GM15510 (cell line): ENCODE results near the gene ROR2.

Source experiments
- POLR2A ChIP-seq: IDR thresholded peaks from 3 replicates; pipeline ENCODE4 v1.6.1; 2011; ENCODE audit warnings: borderline replicate concordance; ENCODE audit not compliant: insufficient read length; ENCODE audit errors: extremely low read depth

The ROR2 gene

GRCh38 chr9:91655658-91656057 lies 294.4 kb downstream of the ROR2 start:
- TF ChIP-seq POLR2A: no peak

DNA sequence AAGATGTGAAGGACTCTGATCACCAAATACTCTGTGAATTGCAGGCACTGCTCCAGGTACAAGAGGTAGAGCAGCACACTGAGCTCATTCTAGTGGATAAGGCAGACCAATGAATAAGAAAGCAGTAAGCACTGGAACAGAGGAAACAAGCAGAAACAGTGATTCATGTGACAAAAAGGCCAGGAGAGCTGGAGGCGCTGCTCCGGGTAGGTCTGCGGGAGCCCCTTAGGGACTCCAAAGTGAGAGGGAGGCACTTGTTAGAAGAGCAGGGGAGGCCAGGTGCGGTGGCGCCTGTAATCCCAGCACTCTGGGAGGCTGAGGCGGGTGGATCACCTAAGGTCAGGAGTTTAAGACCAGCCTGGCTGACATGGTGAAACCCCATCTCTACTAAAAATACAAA lies 294.8 kb downstream of the ROR2 start:
- TF ChIP-seq POLR2A: no peak

- TF ChIP-seq POLR2A: no peak
Measured at GRCh38 chr9:91654527-91654926, 295.5 kb downstream of the ROR2 start.

DNA sequence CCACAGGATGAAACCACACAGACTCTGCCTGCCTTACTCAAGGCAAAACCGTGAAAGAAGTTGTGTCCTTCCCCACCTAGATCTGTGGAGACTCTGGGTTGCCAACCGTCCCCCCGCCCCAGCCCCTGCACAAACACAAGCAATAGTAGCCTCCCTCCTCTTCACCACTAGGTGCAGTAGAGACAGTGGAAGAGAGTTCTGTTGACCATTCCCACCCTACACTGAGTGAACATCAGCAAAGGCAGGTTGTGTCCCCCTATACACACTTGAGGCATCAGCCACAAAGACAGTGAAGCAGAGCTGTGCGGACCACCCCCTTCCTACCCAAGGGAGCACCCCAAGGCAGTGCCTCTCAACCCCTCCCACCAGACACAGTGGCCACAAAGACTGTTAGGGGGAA lies 302.7 kb downstream of the ROR2 start:
- TF ChIP-seq POLR2A: no peak

- no peak for TF ChIP-seq POLR2A
Measured at GRCh38 chr9:91646702-91647101, 303.3 kb downstream of the ROR2 start.

DNA sequence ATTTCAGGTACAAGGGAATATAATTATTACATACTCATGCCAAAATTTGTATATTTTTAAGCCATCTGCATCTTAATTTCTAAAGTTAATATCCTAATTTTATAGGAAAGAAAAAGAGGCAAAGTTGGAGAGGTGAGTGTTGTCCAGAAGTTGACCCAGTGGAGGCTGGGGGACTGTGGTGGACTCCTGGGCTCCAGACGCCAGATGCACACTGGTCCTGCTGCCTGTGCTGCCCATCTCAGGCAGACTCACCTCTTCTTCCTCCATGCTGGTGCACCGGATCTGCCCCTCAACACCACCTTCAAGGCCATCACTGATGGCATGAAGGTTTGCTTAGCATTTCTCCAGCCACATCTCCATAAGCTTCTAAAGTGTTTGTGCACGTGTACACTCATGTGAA lies 305.6 kb downstream of the ROR2 start:
- no peak for TF ChIP-seq POLR2A

DNA sequence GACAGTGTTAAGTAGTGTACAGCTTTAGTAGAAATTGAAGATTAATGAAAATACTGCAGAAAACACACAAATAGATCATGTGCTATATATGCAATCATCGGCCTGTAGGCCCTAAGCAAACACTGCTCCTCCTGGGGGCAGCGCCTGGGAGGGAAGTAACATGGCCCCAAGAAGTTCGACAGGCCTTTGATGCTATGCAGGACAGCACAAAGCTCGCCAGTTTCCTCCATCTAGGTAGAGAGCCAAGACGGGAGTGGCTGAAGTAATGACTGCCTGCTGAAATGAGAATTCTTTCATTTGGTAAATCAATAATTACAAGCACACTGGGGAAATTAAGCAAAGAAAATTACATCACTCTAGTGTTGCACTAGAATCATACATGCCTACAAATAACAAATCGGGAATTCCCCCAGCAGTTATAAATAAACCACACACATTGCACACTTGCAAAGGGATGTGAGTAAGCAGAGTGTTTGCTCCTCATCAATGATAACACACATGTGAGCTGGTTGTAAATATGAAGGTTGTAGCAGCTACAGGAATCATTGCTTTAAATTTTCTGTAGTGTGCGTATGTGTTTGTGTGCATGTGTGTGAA lies 306.4 kb downstream of the ROR2 start:
- TF ChIP-seq POLR2A: no peak

- no peak for TF ChIP-seq POLR2A
Measured at GRCh38 chr9:91642771-91643170, 307.3 kb downstream of the ROR2 start.

DNA sequence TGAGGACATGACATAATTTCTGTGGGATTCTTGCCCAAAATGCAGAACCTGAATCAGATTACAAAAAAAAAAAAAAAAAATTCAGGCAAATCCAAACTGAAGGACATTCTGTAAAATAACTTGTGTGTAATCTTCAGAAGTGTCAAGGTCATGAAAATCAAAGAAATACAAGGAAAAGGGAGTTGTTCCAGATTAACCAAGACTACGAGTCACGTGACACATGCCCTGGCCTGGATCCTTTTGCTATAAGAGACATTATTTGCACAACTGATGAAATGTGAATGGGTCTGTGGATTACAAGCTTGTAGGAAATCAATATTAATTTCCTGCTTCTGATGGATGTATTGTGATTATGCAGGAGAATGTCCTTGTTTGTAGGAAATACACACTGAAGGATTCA lies 309.6 kb downstream of the ROR2 start:
- no peak for TF ChIP-seq POLR2A

- TF ChIP-seq POLR2A: no peak
Measured at GRCh38 chr9:91639054-91639453, 311.0 kb downstream of the ROR2 start.

GRCh38 chr9:91629718-91630117 lies 320.3 kb downstream of the ROR2 start:
- TF ChIP-seq POLR2A: no peak

DNA sequence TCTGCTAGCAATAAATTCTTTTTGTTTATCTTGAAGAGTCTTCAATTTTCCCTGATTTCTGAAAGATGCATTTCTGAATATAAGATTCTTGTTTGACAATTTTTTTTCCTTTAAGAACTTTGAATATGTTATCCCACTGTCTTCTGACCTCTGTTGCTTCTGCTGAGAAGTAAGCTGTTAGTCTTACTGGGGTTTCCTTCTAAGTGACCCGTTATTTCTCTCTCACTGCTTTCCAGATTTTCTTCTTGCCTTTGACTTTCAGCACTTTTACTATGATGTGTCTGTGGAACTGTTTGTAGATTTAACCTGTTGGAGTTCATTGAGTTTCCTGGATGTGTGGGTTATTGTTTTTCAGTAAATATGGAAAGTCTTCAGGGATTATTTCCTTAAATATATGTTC lies 321.1 kb downstream of the ROR2 start:
- no peak for TF ChIP-seq POLR2A

DNA sequence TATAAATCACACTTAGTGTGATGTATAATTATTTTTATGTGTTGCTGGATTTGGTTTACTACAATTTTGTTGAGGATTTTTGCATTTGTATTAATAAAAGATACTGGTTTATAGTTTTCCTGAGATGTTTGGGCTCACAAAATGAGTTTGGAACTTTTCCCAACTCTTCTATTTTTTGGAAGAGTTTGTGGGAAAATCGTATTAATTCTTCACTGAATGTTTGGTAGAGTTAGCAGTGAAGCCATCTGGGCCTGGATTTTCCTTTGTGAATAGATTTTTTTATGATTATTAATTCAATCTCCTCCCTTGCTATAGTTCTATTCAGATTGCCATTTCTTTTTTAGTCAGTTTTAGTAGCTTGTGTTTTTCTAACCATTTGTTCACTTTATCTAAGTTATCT lies 324.7 kb downstream of the ROR2 start:
- no peak for TF ChIP-seq POLR2A

GRCh38 chr9:91623004-91623403 lies 327.0 kb downstream of the ROR2 start:
- no peak for TF ChIP-seq POLR2A

DNA sequence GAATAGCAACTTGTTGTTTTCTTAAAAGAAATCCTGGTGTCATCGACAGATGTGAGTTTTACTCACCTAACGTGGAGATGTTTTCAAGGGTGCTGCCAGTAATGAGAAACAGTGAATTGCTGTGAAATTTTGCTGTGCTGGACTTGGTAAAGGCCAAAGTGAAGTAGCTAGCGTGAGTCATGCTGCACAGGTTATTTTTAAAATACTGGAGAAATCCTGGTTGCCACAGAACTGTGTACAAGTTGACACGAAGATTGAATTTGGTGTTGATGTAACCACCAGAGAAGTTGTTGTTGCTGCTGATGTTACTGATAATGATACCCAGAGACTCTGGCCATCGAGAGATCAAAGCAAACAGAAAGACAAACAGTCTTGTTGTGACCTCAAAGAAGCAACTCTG lies 338.4 kb downstream of the ROR2 start:
- TF ChIP-seq POLR2A: no peak

GRCh38 chr9:91606255-91606995 lies 343.6 kb downstream of the ROR2 start:
- TF ChIP-seq POLR2A: no peak
